Glomerular endothelial cell (primary cell): Measurements from ENCODE around the gene LRMDA. TPM values are rescaled to one million over a fixed set of nuclear protein-coding genes. Genes with fewer than 3 reads are reported as not detected.
A peak's percentile ranks its signal among the peaks of the same experiment; 100 is the strongest.
"Not testable (repeated sequence)": the region's sequence is repeated elsewhere in the genome, so short reads cannot be mapped to it uniquely, and the experiment has no call there.

Source experiments
- DNase-seq: peaks from one replicate; pipeline ENCODE4 v3.0.0-alpha.2; 2011; ENCODE audit warnings: low read depth, low spot score; ENCODE audit errors: extremely low read depth
- total RNA-seq: library from RNA; depleted of rRNA; stranded (reverse); fragments of >200 nt; gene quantifications from 2 replicates; pipeline ENCODE4 v1.2.3, GENCODE V29; 2015

Gene LRMDA
- total RNA-seq, 1 donor from 2014 or later: 25.7 TPM

GRCh38 chr10:75762431-75762802, 331.0 kb downstream of the LRMDA start:
- no peak for DNase-seq

GRCh38 chr10:75763652-75764051, 332.2 kb downstream of the LRMDA start:
- no peak for DNase-seq

GRCh38 chr10:75764974-75765788, 333.8 kb downstream of the LRMDA start:
- DNase-seq: no peak

- no peak for DNase-seq
These were observed 334.3 kb downstream of the LRMDA start for GRCh38 chr10:75765789-75766096.

- DNase-seq: no peak
These were observed 334.7 kb downstream of the LRMDA start for GRCh38 chr10:75766106-75766505.

- DNase-seq: not testable (repeated sequence)
These were observed 335.3 kb downstream of the LRMDA start for GRCh38 chr10:75766752-75767151.

GRCh38 chr10:75770626-75771081, 339.2 kb downstream of the LRMDA start:
- DNase-seq: no peak

- no peak for DNase-seq
These were observed 340.2 kb downstream of the LRMDA start for GRCh38 chr10:75771606-75772005.

- DNase-seq: no peak
These were observed 340.9 kb downstream of the LRMDA start for GRCh38 chr10:75772153-75772887.

- no peak for DNase-seq
These were observed 341.9 kb downstream of the LRMDA start for GRCh38 chr10:75773231-75773780.

GRCh38 chr10:75773813-75774782, 342.7 kb downstream of the LRMDA start:
- no peak for DNase-seq

GRCh38 chr10:75774783-75775490, 343.5 kb downstream of the LRMDA start:
- DNase-seq: no peak

GRCh38 chr10:75776738-75777504, 345.5 kb downstream of the LRMDA start:
- no peak for DNase-seq

GRCh38 chr10:75778665-75779064, 347.2 kb downstream of the LRMDA start:
- no peak for DNase-seq

- DNase-seq: no peak
These were observed 347.9 kb downstream of the LRMDA start for GRCh38 chr10:75779276-75779675.

- no peak for DNase-seq
These were observed 351.2 kb downstream of the LRMDA start for GRCh38 chr10:75782463-75783248.

- DNase-seq: peak; percentile 9
These were observed 357.2 kb downstream of the LRMDA start for GRCh38 chr10:75788394-75789205.

- no peak for DNase-seq
These were observed 362.4 kb downstream of the LRMDA start for GRCh38 chr10:75793848-75794247.
